Trophoblast cell (in vitro differentiated cells and primary cell): Measurements from ENCODE around the gene BTG4.

Experiments
- DNase-seq, 2 donors: peaks; one replicate each; pipeline ENCODE4 v3.0.0-alpha.2; 2016
- H2AFZ ChIP-seq: 2 replicates; pipeline ENCODE4 v1.6.1; 2013; ENCODE audit warnings: low read length, moderate library complexity, mild to moderate bottlenecking; ENCODE audit not compliant: insufficient read depth, poor library complexity
- H2AK5ac ChIP-seq: 2 replicates; pipeline ENCODE4 v1.6.1; 2013; ENCODE audit warnings: mild to moderate bottlenecking, low read length
- H2BK120ac ChIP-seq: 2 replicates; pipeline ENCODE4 v1.6.1; 2013; ENCODE audit warnings: low read length, mild to moderate bottlenecking, moderate library complexity; ENCODE audit not compliant: insufficient read depth, poor library complexity
- H2BK12ac ChIP-seq: 2 replicates; pipeline ENCODE4 v1.6.1; 2013; ENCODE audit warnings: mild to moderate bottlenecking, low read length, moderate library complexity
- H2BK5ac ChIP-seq: 2 replicates; pipeline ENCODE4 v1.6.1; 2013; ENCODE audit warnings: low read length, low read depth, moderate library complexity, mild to moderate bottlenecking; ENCODE audit not compliant: poor library complexity
- H3K14ac ChIP-seq: 2 replicates; pipeline ENCODE4 v1.6.1; 2013; ENCODE audit warnings: mild to moderate bottlenecking, low read length
- H3K18ac ChIP-seq: 2 replicates; pipeline ENCODE4 v1.6.1; 2013; ENCODE audit warnings: mild to moderate bottlenecking, low read length
- H3K23ac ChIP-seq: 2 replicates; pipeline ENCODE4 v1.6.1; 2013; ENCODE audit warnings: low read length
- H3K27ac ChIP-seq: 2 replicates; pipeline ENCODE4 v1.5.1; 2013; ENCODE audit warnings: low read depth, mild to moderate bottlenecking, inconsistent platforms, low read length, moderate library complexity
- H3K27me3 ChIP-seq: 2 replicates; pipeline ENCODE4 v1.6.1; 2013; ENCODE audit warnings: inconsistent platforms, mild to moderate bottlenecking, low read length, moderate library complexity; ENCODE audit not compliant: insufficient read depth
- H3K36me3 ChIP-seq, 2 experiments: 1 replicate in 1 of 2; 2 replicates in 1 of 2; pipeline ENCODE4 v1.6.1; 2013; ENCODE audit warnings: low read length in 2 of 2, mild to moderate bottlenecking in 2 of 2, moderate library complexity in 1 of 2; ENCODE audit not compliant: insufficient read depth in 2 of 2, control insufficient read depth in 1 of 2
- H3K4ac ChIP-seq: 2 replicates; pipeline ENCODE4 v1.6.1; 2013; ENCODE audit warnings: low read depth, mild to moderate bottlenecking, low read length, moderate library complexity
- H3K4me1 ChIP-seq, 2 experiments: 1 replicate in 1 of 2; 2 replicates in 1 of 2; pipeline ENCODE4 v1.6.1; 2013; ENCODE audit warnings: low read length in 2 of 2, mild to moderate bottlenecking in 2 of 2, moderate library complexity in 1 of 2; ENCODE audit not compliant: insufficient read depth in 2 of 2, control insufficient read depth in 1 of 2
- H3K4me2 ChIP-seq: 2 replicates; pipeline ENCODE4 v1.6.1; 2013; ENCODE audit warnings: inconsistent platforms, mild to moderate bottlenecking, low read length, moderate library complexity
- H3K4me3 ChIP-seq: 2 replicates; pipeline ENCODE4 v1.5.1; 2013; ENCODE audit warnings: mild to moderate bottlenecking, low read depth, low read length, inconsistent platforms
- H3K79me1 ChIP-seq: one replicate; pipeline ENCODE4 v1.6.1; 2013; ENCODE audit warnings: low read length
- H3K79me2 ChIP-seq: 2 replicates; pipeline ENCODE4 v1.6.1; 2013; ENCODE audit warnings: low read length, mild to moderate bottlenecking; ENCODE audit not compliant: control insufficient read depth, insufficient read depth, poor library complexity
- H3K9ac ChIP-seq: 2 replicates; pipeline ENCODE4 v1.6.1; 2013; ENCODE audit warnings: mild to moderate bottlenecking, low read length
- H3K9me3 ChIP-seq: 2 replicates; pipeline ENCODE4 v1.6.1; 2013; ENCODE audit warnings: low read depth, mild to moderate bottlenecking, control low read depth, inconsistent platforms, low read length; ENCODE audit not compliant: insufficient read depth
- H4K12ac ChIP-seq: 2 replicates; pipeline ENCODE4 v1.6.1; 2013; ENCODE audit warnings: low read depth, mild to moderate bottlenecking, low read length, moderate library complexity
- H4K8ac ChIP-seq: 2 replicates; pipeline ENCODE4 v1.6.1; 2013; ENCODE audit warnings: low read depth, mild to moderate bottlenecking, low read length, moderate library complexity
- H4K91ac ChIP-seq: one replicate; pipeline ENCODE4 v1.6.1; 2013; ENCODE audit warnings: low read depth, mild to moderate bottlenecking, low read length, moderate library complexity
- WGBS: extraction: QIAGEN DNeasy Blood & Tissue Kit; methylation state at CpG from one replicate; pipeline ENCODE4 v1.1.7; 2013; ENCODE audit warnings: missing lambda C conversion rate; ENCODE audit not compliant: insufficient read length, insufficient coverage; ENCODE audit errors: extremely low coverage; 5-methylcytosine and 5-hydroxymethylcytosine counted together

Gene BTG4

DNA sequence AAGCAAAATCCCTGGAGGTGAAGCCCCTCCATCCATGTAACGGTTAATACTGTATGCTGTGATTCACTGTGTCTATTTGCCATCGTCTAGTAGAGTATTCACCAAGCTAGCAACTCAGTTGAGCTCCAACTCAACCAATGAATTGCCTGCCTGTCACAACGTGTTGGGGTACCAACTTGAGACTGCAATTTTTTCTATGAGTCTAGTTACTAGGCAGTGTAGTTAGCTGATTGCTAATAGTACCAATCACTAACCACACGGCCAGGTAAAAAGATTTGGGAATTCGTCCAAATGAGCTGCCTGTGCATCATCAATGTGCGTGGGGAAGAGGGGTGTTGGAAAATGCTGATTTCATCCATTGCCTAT lies 1.0 kb upstream of the BTG4 start:
- Histone ChIP-seq H2BK120ac (no peak overlapping the region), H2BK5ac (no peak overlapping the region), H3K36me3 (no peaks in the 10 kb centered on the region)

GRCh38 chr11:111510311-111510710 lies 1.9 kb downstream of the BTG4 start:
- Histone ChIP-seq H3K9ac (no peak overlapping the region), H2BK120ac (peak overlapping the region; percentile 93), H3K27me3 (peaks cover 4% of the 10 kb centered on the region), H3K14ac (no peak overlapping the region), H3K27ac (no peak overlapping the region), H3K36me3 (no peaks in the 10 kb centered on the region), H3K4ac (no peak overlapping the region), H2BK5ac (no peak overlapping the region), H3K23ac (no peak overlapping the region), H3K79me2 (peaks cover 5% of the 10 kb centered on the region), H4K12ac (no peak overlapping the region), H3K18ac (no peak overlapping the region), H2AFZ (no peak overlapping the region), H3K79me1 (peaks cover 12% of the 10 kb centered on the region), H3K4me1 (peaks cover 13 to 18% of the 10 kb centered on the region in 2 experiments), H2AK5ac (no peak overlapping the region), H2BK12ac (no peak overlapping the region), H4K8ac (no peak overlapping the region), H3K4me2 (no peak overlapping the region), H4K91ac (no peak overlapping the region), H3K9me3 (no peaks in the 10 kb centered on the region), H3K4me3 (no peak overlapping the region)
- no CpG with 5 or more reads among the region's 1 CpG for WGBS
- peak; percentile 21 to 63 for DNase-seq

More for the DNA sequence above, 1.0 kb upstream of the BTG4 start:
- no peak for DNase-seq
- no peak overlapping the region for H3K27ac ChIP-seq
- H4K91ac ChIP-seq: no peak overlapping the region
- peaks cover 5% of the 10 kb centered on the region for H3K79me2 ChIP-seq
- H3K9ac ChIP-seq: no peak overlapping the region
- H3K4ac ChIP-seq: no peak overlapping the region
- H2AFZ ChIP-seq: no peak overlapping the region
- peaks cover 13 to 18% of the 10 kb centered on the region in 2 experiments for H3K4me1 ChIP-seq
- H3K18ac ChIP-seq: no peak overlapping the region
- H3K4me2 ChIP-seq: peak overlapping the region; percentile 86
- H3K4me3 ChIP-seq: no peak overlapping the region
- H2AK5ac ChIP-seq: no peak overlapping the region
- no peak overlapping the region for H4K8ac ChIP-seq
- no peak overlapping the region for H3K14ac ChIP-seq
- no CpG with 5 or more reads among the region's 6 CpGs for WGBS
- H4K12ac ChIP-seq: no peak overlapping the region
- H2BK12ac ChIP-seq: no peak overlapping the region
- H3K9me3 ChIP-seq: no peaks in the 10 kb centered on the region
- no peak overlapping the region for H3K23ac ChIP-seq
- peaks cover 4% of the 10 kb centered on the region for H3K27me3 ChIP-seq
- H3K79me1 ChIP-seq: peaks cover 14% of the 10 kb centered on the region

GRCh38 chr11:111502611-111503010 lies 9.6 kb downstream of the BTG4 start:
- no peaks in the 10 kb centered on the region for H3K79me2 ChIP-seq
- H3K79me1 ChIP-seq: no peaks in the 10 kb centered on the region
- H3K4me2 ChIP-seq: no peak overlapping the region
- H2AK5ac ChIP-seq: no peak overlapping the region
- no peak overlapping the region for H2AFZ ChIP-seq
- H4K8ac ChIP-seq: no peak overlapping the region
- H3K4me3 ChIP-seq: no peak overlapping the region
- H3K4ac ChIP-seq: no peak overlapping the region
- H3K4me1 ChIP-seq: no peaks in the 10 kb centered on the region
- H4K91ac ChIP-seq: no peak overlapping the region
- no peak overlapping the region for H2BK12ac ChIP-seq
- H3K23ac ChIP-seq: no peak overlapping the region
- no peak for DNase-seq
- no peaks in the 10 kb centered on the region for H3K9me3 ChIP-seq
- H3K18ac ChIP-seq: no peak overlapping the region
- no peak overlapping the region for H3K9ac ChIP-seq
- no peak overlapping the region for H4K12ac ChIP-seq
- no peak overlapping the region for H3K27ac ChIP-seq
- H2BK5ac ChIP-seq: no peak overlapping the region
- no peaks in the 10 kb centered on the region for H3K36me3 ChIP-seq
- no peak overlapping the region for H3K14ac ChIP-seq
- no peak overlapping the region for H2BK120ac ChIP-seq
- no peaks in the 10 kb centered on the region for H3K27me3 ChIP-seq
- WGBS: no CpG with 5 or more reads among the region's 1 CpG

- Histone ChIP-seq H3K14ac (no peak overlapping the region), H3K36me3 (no peaks in the 10 kb centered on the region), H3K9me3 (no peaks in the 10 kb centered on the region), H3K9ac (no peak overlapping the region), H2AK5ac (no peak overlapping the region), H3K79me2 (no peaks in the 10 kb centered on the region), H3K27ac (no peak overlapping the region), H4K12ac (no peak overlapping the region), H3K79me1 (no peaks in the 10 kb centered on the region), H2BK12ac (no peak overlapping the region), H4K8ac (no peak overlapping the region), H2BK120ac (no peak overlapping the region), H3K4me3 (no peak overlapping the region), H3K4me2 (no peak overlapping the region), H3K4ac (no peak overlapping the region), H3K18ac (no peak overlapping the region), H4K91ac (no peak overlapping the region), H3K4me1 (no peaks in the 10 kb centered on the region), H3K27me3 (no peaks in the 10 kb centered on the region), H2AFZ (no peak overlapping the region), H2BK5ac (no peak overlapping the region), H3K23ac (no peak overlapping the region)
- WGBS: no CpG with 5 or more reads among the region's 1 CpG
- DNase-seq: no peak
Measured at GRCh38 chr11:111500481-111500880, 11.7 kb downstream of the BTG4 start.
